Fibroblast of the conjunctiva (primary cell): ENCODE results near the gene ARHGAP26.

Experiments used
- DNase-seq: peaks from one replicate; pipeline ENCODE4 v3.0.0-alpha.2; 2010; ENCODE audit warnings: low read depth

ARHGAP26 gene

GRCh38 chr5:143222287-143223231 lies 452.4 kb downstream of the ARHGAP26 start:
- no peak for DNase-seq

GRCh38 chr5:143224672-143225071 lies 454.5 kb downstream of the ARHGAP26 start:
- DNase-seq = no peak

GRCh38 chr5:143225511-143225910 lies 455.3 kb downstream of the ARHGAP26 start:
- DNase-seq = no peak

GRCh38 chr5:143226361-143226760 lies 456.2 kb downstream of the ARHGAP26 start:
- no peak for DNase-seq

GRCh38 chr5:143226872-143227271 lies 456.7 kb downstream of the ARHGAP26 start:
- no peak for DNase-seq

- DNase-seq = no peak
These were observed 457.1 kb downstream of the ARHGAP26 start for GRCh38 chr5:143227301-143227700.

GRCh38 chr5:143228597-143229293 lies 458.6 kb downstream of the ARHGAP26 start:
- no peak for DNase-seq

- no peak for DNase-seq
These were observed 459.3 kb downstream of the ARHGAP26 start for GRCh38 chr5:143229426-143229895.

- no peak for DNase-seq
These were observed 459.9 kb downstream of the ARHGAP26 start for GRCh38 chr5:143229896-143230675.

- DNase-seq = no peak
These were observed 460.5 kb downstream of the ARHGAP26 start for GRCh38 chr5:143230676-143230996.

- no peak for DNase-seq
These were observed 461.2 kb downstream of the ARHGAP26 start for GRCh38 chr5:143231416-143231815.

GRCh38 chr5:143231973-143232812 lies 462.0 kb downstream of the ARHGAP26 start:
- no peak for DNase-seq

GRCh38 chr5:143233031-143233430 lies 462.9 kb downstream of the ARHGAP26 start:
- DNase-seq = no peak

GRCh38 chr5:143234162-143234842 lies 464.1 kb downstream of the ARHGAP26 start:
- no peak for DNase-seq

- no peak for DNase-seq
These were observed 465.2 kb downstream of the ARHGAP26 start for GRCh38 chr5:143235423-143235822.

GRCh38 chr5:143236682-143237081 lies 466.5 kb downstream of the ARHGAP26 start:
- no peak for DNase-seq

- no peak for DNase-seq
These were observed 467.5 kb downstream of the ARHGAP26 start for GRCh38 chr5:143237664-143238063.

- DNase-seq = no peak
These were observed 468.4 kb downstream of the ARHGAP26 start for GRCh38 chr5:143238620-143239019.

- no peak for DNase-seq
These were observed 469.8 kb downstream of the ARHGAP26 start for GRCh38 chr5:143239882-143240518.

GRCh38 chr5:143241892-143242291 lies 471.7 kb downstream of the ARHGAP26 start:
- no peak for DNase-seq
